Caco-2 (cell line): ENCODE data around the gene LRMDA. TPM values are rescaled to one million over a fixed set of nuclear protein-coding genes. Genes with fewer than 3 reads are reported as not detected.

Experiments used
- BruUV-seq: library from RNA; stranded (reverse); fragments of 400-500 nt; replicated peaks from 2 replicates; lab custom pipeline; 2021; lab: Mats Ljungman, UMichigan
- CTCF ChIA-PET: fragments of 300-600 bp; sonication (Branson Sonifier 250); formaldehyde crosslinking; loops from one replicate; lab custom pipeline; 2022; ENCODE audit warnings: antibody characterized with exemption; lab: Charles Lee
- POLR2A ChIA-PET: fragments of 300-600 bp; sonication (Branson Sonifier 250); formaldehyde crosslinking; loops from one replicate; lab custom pipeline; 2022; ENCODE audit warnings: antibody characterized with exemption; lab: Charles Lee
- DNase-seq, 2 experiments: peaks; one replicate each; pipeline versions ENCODE4 v3.0.0 to v3.0.0-alpha.2; 2020 to 2022
- H3K27me3 ChIP-seq: replicated peaks from 2 replicates; pipeline ENCODE4 v1.6.0; 2011; ENCODE audit warnings: low read length; ENCODE audit not compliant: control insufficient read depth, insufficient read depth
- H3K36me3 ChIP-seq: 2 replicates; pipeline ENCODE4 v1.5.1; 2011; ENCODE audit warnings: low read length; ENCODE audit not compliant: control insufficient read depth, insufficient read depth
- H3K4me1 ChIP-seq: fragments of 250-450 bp; sonication (Bioruptor Pico); 2 replicates; pipeline ENCODE4 v1.5.1; 2020; ENCODE audit warnings: mild to moderate bottlenecking
- H3K4me3 ChIP-seq: 2 replicates; pipeline ENCODE4 v1.5.1; 2011; ENCODE audit warnings: low read depth, mild to moderate bottlenecking, control low read depth, low read length
- H3K9me3 ChIP-seq: fragments of 250-450 bp; sonication (Bioruptor Pico); 2 replicates; pipeline ENCODE4 v1.5.1; 2020; ENCODE audit warnings: mild to moderate bottlenecking, moderate library complexity
- H3K27ac Mint-ChIP-seq: one replicate; pipeline ENCODE4 v1.8.0; 2022; ENCODE audit warnings: mixed read lengths; ENCODE audit not compliant: unreplicated experiment
- H3K27me3 Mint-ChIP-seq: one replicate; pipeline ENCODE4 v1.8.0; 2022; ENCODE audit warnings: mixed read lengths; ENCODE audit not compliant: insufficient read depth, unreplicated experiment
- H3K36me3 Mint-ChIP-seq: one replicate; pipeline ENCODE4 v1.8.0; 2022; ENCODE audit warnings: mild to moderate bottlenecking, mixed read lengths; ENCODE audit not compliant: insufficient read depth, unreplicated experiment
- H3K4me1 Mint-ChIP-seq: one replicate; pipeline ENCODE4 v1.8.0; 2022; ENCODE audit warnings: low read depth, mixed read lengths; ENCODE audit not compliant: unreplicated experiment
- H3K4me3 Mint-ChIP-seq: one replicate; pipeline ENCODE4 v1.8.0; 2022; ENCODE audit warnings: mild to moderate bottlenecking, moderate library complexity, mixed read lengths; ENCODE audit not compliant: unreplicated experiment
- H3K9me3 Mint-ChIP-seq: one replicate; pipeline ENCODE4 v1.8.0; 2022; ENCODE audit warnings: mixed read lengths; ENCODE audit not compliant: unreplicated experiment
- CTCF ChIP-seq, 2 experiments: fragments of 200-600 bp in 1 of 2; IDR thresholded peaks; 1 replicate in 1 of 2; 2 replicates in 1 of 2; pipeline versions ENCODE4 v1.5.1 to v1.8.0; 2011 to 2022; ENCODE audit warnings: antibody characterized with exemption in 1 of 2, control low read depth in 1 of 2, inconsistent platforms in 1 of 2, low read depth in 1 of 2, low read length in 1 of 2, mild to moderate bottlenecking in 1 of 2, moderate library complexity in 1 of 2; ENCODE audit not compliant: insufficient read depth in 1 of 2, severe bottlenecking in 1 of 2, unreplicated experiment in 1 of 2
- intact Hi-C: fragments of 100-400 bp; cut with micrococcal nuclease; formaldehyde crosslinking; loops from one replicate; pipeline ENCODE4 v1.10.0; 2022; ENCODE audit not compliant: unreplicated experiment
- total RNA-seq: library from RNA; stranded (reverse); gene quantifications from 2 replicates; pipeline ENCODE4 v1.2.3, GENCODE V29; 2022

Gene LRMDA
- total RNA-seq, 1 experiment from 2014 or later: 18.5 TPM

- Histone ChIP-seq H3K9me3 (no peaks in the 10 kb centered on the region), H3K4me1 (0 out of 2 replicates have a peak, but pooled peaks cover 4% of the 10 kb centered on the region), H3K27me3 (no peaks in the 10 kb centered on the region), H3K36me3 (no peaks in the 10 kb centered on the region), H3K4me3 (no peak overlapping the region)
- no TSS peak for BruUV-seq
- DNase-seq: no peak
- CTCF ChIA-PET: no interaction called here
- Mint-ChIP-seq H3K27ac (no peak overlapping the region), H3K36me3 (no peaks in the 10 kb centered on the region), H3K9me3 (no peaks in the 10 kb centered on the region), H3K27me3 (no peaks in the 10 kb centered on the region), H3K4me3 (no peak overlapping the region), H3K4me1 (peaks cover 13% of the 10 kb centered on the region)
- POLR2A ChIA-PET: no interaction called here
- intact Hi-C loops: loop anchor here (5.0 kb wide), 1 partner anchor 944 kb away; no protein-coding TSS in a partner anchor
- TF ChIP-seq CTCF (IDR thresholded peaks at IDR 0.05; ENCODE audit: insufficient read depth in 1 of 2, low read depth in 1 of 2, low read length in 1 of 2, severe bottlenecking in 1 of 2, unreplicated experiment in 1 of 2): no peak
These were observed 911.6 kb downstream of the LRMDA start for GRCh38 chr10:76342996-76343395.

GRCh38 chr10:76347832-76348231 is 916.4 kb downstream of the LRMDA start:
- DNase-seq: no peak
- H3K9me3 ChIP-seq: no peaks in the 10 kb centered on the region
- H3K9me3 Mint-ChIP-seq: peaks cover 9% of the 10 kb centered on the region
- H3K27me3 Mint-ChIP-seq: no peaks in the 10 kb centered on the region
- H3K4me1 Mint-ChIP-seq: no peaks in the 10 kb centered on the region
- H3K36me3 Mint-ChIP-seq: no peaks in the 10 kb centered on the region
- H3K4me3 Mint-ChIP-seq: no peak overlapping the region
- 0 out of 2 replicates have a peak, but pooled peaks cover 3% of the 10 kb centered on the region for H3K4me1 ChIP-seq
- no peaks in the 10 kb centered on the region for H3K36me3 ChIP-seq
- intact Hi-C loops: no loop called here
- ChIA-PET CTCF (no interaction called here), POLR2A (no interaction called here)
- no peak overlapping the region for H3K4me3 ChIP-seq
- BruUV-seq: no TSS peak
- H3K27ac Mint-ChIP-seq: no peak overlapping the region
- no peaks in the 10 kb centered on the region for H3K27me3 ChIP-seq
- TF ChIP-seq CTCF (IDR thresholded peaks at IDR 0.05; ENCODE audit: insufficient read depth in 1 of 2, low read depth in 1 of 2, low read length in 1 of 2, severe bottlenecking in 1 of 2, unreplicated experiment in 1 of 2): no peak

- no peak overlapping the region for H3K4me3 Mint-ChIP-seq
- no TSS peak for BruUV-seq
- no peaks in the 10 kb centered on the region for H3K36me3 ChIP-seq
These were observed 919.2 kb downstream of the LRMDA start for GRCh38 chr10:76350583-76350982.

More at GRCh38 chr10:76350583-76350982, 919.2 kb downstream of the LRMDA start:
- H3K9me3 Mint-ChIP-seq: peaks cover 9% of the 10 kb centered on the region
- intact Hi-C loops: no loop called here
- Histone ChIP-seq H3K4me1 (no peaks in the 10 kb centered on the region), H3K9me3 (no peaks in the 10 kb centered on the region), H3K4me3 (no peak overlapping the region), H3K27me3 (no peaks in the 10 kb centered on the region)
- H3K36me3 Mint-ChIP-seq: no peaks in the 10 kb centered on the region
- peaks cover 6% of the 10 kb centered on the region for H3K4me1 Mint-ChIP-seq
- no peak overlapping the region for H3K27ac Mint-ChIP-seq
- H3K27me3 Mint-ChIP-seq: no peaks in the 10 kb centered on the region
- POLR2A ChIA-PET: no interaction called here
- TF ChIP-seq CTCF (IDR thresholded peaks at IDR 0.05; ENCODE audit: insufficient read depth in 1 of 2, low read depth in 1 of 2, low read length in 1 of 2, severe bottlenecking in 1 of 2, unreplicated experiment in 1 of 2): no peak
- CTCF ChIA-PET: no interaction called here
- no peak for DNase-seq
